GM21576 (cell line): ENCODE results near the gene FYB1.
"Not testable (repeated sequence)": the region's sequence is repeated elsewhere in the genome, so short reads cannot be mapped to it uniquely, and the experiment has no call there.

Experiments used
- ATAC-seq: cut with Tn5 transposase; IDR thresholded peaks from one replicate; pipeline ENCODE4 v1.9.1; 2021; ENCODE audit warnings: mild to moderate bottlenecking, moderate library complexity; ENCODE audit not compliant: unreplicated experiment

FYB1 gene

GRCh38 chr5:39189292-39189955, 29.9 kb downstream of the FYB1 start:
- ATAC-seq = no peak

GRCh38 chr5:39187831-39188731, 31.3 kb downstream of the FYB1 start:
- no peak for ATAC-seq

- ATAC-seq = no peak
Observed at GRCh38 chr5:39186722-39187539, 32.4 kb downstream of the FYB1 start.

DNA sequence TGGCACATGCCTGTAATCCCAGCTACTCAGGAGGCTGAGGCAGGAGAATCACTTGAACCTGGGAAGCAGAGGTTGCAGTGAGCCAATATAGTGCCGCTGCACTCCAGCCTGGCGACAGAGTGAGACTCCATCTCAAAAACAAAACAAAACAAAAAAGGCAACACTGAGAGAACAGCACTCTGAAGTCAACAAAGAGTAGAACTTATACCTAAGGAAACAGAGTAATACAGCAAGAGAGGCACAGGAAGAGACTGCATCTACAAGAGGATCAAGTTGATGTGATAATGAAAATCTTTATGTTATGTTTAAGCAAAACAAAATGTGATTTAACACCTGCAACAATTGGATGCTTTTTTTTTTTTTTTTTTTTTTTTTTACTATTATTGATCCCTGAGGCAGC, 33.1 kb downstream of the FYB1 start:
- no peak for ATAC-seq

DNA sequence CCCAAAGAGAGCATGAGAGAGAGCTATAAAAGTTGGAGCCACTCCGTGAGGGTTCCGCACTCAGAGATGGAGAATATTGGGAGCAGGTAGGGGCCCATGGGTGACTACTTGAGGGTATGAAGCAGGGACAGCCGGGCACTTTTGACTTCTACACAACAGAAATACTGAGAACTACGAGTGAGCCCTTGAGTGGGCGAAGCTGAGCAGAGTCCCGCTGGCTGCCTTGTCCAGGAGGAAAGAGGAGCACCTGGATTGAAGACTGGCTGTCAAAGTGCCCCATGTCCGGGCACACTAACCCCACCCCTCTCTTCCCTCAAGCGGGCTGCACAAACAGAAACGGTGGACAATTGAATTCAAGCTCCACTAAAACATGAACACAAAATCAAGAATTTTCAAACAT, 33.6 kb downstream of the FYB1 start:
- ATAC-seq = no peak

GRCh38 chr5:39179561-39179960, 39.8 kb downstream of the FYB1 start:
- ATAC-seq = not testable (repeated sequence)

GRCh38 chr5:39178861-39179260, 40.5 kb downstream of the FYB1 start:
- no peak for ATAC-seq

GRCh38 chr5:39178171-39178570, 41.2 kb downstream of the FYB1 start:
- no peak for ATAC-seq

DNA sequence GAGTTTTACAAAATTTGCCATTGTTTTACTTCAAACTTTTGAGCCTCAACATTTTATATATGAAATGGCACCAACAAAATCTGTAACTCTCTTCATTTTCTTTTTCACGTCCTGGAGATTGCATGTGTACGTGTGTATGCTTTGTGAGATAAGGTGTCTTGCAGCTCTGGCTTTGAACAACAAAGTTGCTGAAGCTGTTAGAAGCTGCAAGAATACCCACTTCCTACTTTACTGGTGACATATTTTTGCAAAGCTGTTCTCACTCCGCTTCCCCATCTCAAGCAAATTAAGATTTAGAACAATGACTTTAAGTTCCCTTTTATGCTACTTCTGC, 41.8 kb downstream of the FYB1 start:
- peak; percentile 78 for ATAC-seq

DNA sequence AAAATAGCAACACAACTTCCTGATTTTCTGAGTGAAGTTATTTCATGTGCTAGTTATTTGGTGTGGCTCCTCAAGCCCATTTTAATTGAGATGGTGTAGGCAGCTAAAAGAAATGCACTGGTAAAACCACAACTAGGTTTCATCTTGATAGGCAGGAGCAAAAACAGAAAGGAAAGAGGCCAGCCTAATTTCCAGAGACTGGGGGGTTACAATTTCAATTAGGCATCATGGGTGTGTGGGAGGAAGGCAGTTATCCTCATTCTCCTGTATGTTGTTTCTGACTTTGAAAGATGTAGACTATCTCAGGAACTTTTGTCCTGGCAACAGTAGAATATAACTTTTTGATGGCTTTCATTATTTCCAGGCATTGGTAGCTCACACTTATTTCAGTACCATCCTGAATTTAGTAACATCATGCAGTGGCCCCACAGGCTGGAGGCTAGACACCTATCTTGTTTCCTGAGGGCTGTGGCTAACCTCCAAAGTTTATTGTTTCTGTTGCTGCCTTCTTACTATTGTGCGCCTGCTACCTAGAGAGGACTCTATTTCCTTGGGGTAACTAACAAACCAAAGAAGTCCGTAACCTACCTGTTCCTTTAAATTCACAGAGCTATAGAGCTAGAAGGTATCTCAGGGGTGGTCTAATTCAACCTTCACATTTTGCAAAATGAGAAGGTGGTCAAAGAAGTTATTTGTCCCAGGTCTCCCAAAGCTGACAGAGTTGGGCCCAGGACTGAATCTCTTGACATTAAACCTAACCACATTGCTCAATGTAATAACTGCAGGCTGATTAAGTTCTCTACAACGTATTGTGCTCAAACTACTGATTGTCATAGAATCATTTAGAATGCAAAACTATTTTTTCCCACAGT, 42.4 kb downstream of the FYB1 start:
- ATAC-seq = peak; percentile 50

- no peak for ATAC-seq
Observed at GRCh38 chr5:39175273-39175955, 43.9 kb downstream of the FYB1 start.

DNA sequence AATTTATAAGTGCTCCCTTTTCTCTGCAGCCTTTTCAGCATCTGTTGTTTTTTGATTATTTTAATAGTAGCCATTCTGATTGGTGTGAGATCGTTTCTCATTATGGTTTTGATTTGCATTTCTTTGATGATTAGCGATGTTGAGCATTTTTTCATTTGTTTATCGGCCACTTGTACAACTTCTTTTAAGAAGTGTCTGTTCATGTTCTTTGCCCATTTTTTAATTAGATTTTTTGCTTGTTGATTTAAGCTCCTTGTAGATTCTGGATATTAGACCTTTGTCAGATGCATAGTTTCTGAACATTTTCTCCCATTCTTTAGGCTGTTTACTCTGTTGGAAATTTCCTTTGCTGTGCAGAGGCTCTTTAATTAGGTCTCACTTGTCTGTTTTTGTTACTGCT, 46.3 kb downstream of the FYB1 start:
- no peak for ATAC-seq

DNA sequence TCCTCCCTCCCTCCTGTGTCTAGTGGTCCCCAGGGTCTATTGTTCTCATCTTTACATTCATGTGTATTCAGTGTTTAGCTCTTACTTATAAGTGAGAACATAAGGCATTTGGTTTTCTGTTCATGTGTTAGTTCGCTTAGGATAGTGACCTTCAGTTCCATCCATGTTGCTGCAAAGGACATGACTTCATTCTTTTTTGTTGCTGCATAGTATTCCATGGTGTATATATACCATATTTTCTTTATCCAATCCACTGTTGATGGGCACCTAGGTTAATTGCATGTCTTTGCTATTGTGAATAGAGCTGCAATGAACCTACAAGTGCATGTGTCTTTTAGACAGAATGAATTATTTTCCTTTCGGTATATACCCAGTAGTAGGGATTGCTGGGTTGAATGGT, 46.8 kb downstream of the FYB1 start:
- ATAC-seq = no peak

DNA sequence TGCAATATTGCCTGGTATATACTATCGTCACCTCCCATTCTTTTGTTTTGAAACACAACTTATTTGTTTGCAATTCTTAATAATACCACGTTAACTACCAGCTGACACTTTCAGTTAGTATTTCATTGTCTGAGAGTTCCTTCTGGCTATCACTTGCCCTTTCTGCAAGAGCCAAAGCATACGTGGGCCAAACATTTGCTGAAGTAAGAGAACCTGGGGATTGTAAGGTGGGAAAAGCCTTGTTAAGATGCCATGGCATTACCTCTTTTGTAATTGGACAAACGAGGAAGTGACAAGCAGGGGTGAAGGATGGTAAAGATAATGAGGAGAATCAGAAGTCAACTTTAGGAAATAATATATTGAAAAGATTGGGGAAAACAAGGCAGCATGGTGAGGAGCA, 47.7 kb downstream of the FYB1 start:
- no peak for ATAC-seq

- ATAC-seq = no peak
Observed at GRCh38 chr5:39169081-39169480, 50.3 kb downstream of the FYB1 start.

DNA sequence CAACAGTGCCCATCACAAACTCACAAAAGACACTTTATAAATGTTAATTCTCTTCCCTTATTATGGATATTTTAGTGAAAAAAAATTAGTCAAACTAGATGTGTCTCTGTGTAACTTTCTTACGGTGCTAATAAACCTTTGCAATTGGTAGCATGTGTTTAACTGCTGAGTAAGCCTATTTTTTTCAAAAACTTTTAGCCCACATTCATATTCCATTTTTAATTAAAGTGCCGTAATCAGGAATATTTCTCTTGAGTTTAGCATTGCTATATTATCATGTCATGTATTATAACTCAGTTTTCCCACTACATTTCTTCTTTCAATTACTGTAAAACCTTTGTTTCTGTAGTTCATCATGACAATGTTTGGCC, 51.4 kb downstream of the FYB1 start:
- ATAC-seq = no peak

GRCh38 chr5:39167141-39167971, 52.0 kb downstream of the FYB1 start:
- ATAC-seq = no peak

GRCh38 chr5:39164529-39165402, 54.6 kb downstream of the FYB1 start:
- ATAC-seq = no peak
